Effector memory CD8-positive, alpha-beta T cell (primary cell): ENCODE measurements around the gene TAL2.

Experiments
- ATAC-seq: fragments of 150-1000 bp; cut with Tn5 transposase; replicated peaks from 2 replicates; pipeline ENCODE4 v1.10.0; 2021; ENCODE audit warnings: mild to moderate bottlenecking, moderate library complexity
- DNase-seq, 3 experiments: peaks; one replicate each; pipeline ENCODE4 v3.0.0; 2021
- H3K27ac Mint-ChIP-seq, 2 donors: one replicate each; pipeline ENCODE4 v1.8.0; 2022; ENCODE audit warnings: mild to moderate bottlenecking in 2 of 2, mixed read lengths in 2 of 2, moderate library complexity in 2 of 2
- H3K27me3 Mint-ChIP-seq, 2 donors: one replicate each; pipeline ENCODE4 v1.8.0; 2022; ENCODE audit warnings: mixed read lengths in 2 of 2
- H3K36me3 Mint-ChIP-seq: one replicate; pipeline ENCODE4 v1.8.0; 2022; ENCODE audit warnings: mild to moderate bottlenecking, moderate library complexity, mixed read lengths; ENCODE audit not compliant: insufficient read depth
- H3K4me1 Mint-ChIP-seq, 2 donors: one replicate each; pipeline ENCODE4 v1.8.0; 2022; ENCODE audit warnings: low read depth in 2 of 2, mixed read lengths in 2 of 2
- H3K4me3 Mint-ChIP-seq, 2 donors: one replicate each; pipeline ENCODE4 v1.8.0; 2022; ENCODE audit warnings: mild to moderate bottlenecking in 2 of 2, mixed read lengths in 2 of 2, moderate library complexity in 2 of 2
- H3K9me3 Mint-ChIP-seq, 2 donors: one replicate each; pipeline ENCODE4 v1.8.0; 2022; ENCODE audit warnings: mixed read lengths in 2 of 2
- total RNA-seq, 9 experiments: gene quantifications; one replicate each; lab custom pipeline; 2026; lab: John Stamatoyannopoulos, UW

The TAL2 gene
- 0 to 0.37 (median 0.12) reads per million in 9 experiments for total RNA-seq

DNA sequence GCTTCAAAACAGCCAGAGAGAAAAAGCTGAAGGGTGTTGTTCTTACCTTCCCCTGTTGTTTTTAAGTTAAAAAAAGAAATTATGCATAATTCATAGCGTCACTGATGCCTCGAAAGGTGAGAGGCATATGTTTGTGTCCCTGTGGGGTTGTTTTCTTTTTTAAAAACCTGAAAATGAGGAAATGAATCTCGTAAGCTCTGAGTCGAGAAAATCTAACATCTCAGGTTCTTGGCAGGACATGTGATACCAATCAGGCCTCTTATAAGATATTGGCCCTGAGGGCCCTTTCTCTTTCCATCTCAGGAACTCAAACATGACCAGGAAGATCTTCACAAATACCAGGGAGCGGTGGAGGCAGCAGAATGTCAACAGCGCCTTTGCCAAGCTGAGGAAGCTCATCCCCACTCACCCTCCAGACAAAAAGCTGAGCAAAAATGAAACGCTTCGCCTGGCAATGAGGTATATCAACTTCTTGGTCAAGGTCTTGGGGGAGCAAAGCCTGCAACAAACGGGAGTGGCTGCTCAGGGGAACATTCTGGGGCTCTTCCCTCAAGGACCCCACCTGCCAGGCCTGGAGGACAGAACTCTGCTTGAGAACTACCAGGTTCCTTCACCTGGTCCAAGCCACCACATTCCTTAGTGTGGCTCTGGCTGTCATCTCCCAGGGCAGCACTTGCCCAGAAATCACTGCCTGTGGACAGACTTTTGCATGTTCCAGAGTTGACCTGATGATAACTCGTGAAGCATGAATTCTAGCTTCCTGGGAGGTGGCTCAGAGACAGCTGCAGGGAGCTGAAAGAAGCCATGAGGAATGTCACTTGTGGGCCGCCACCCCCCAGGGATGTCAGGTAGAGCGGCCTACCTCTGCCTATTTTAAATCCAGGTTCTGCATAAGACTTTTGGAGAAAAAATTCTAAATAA is at the start of gene TAL2:
Gene TAL2, plus strand, starts transcription at position 274 of the 921 bp plus-strand sequence. Its CDS starts 40 bp downstream, at position 314.
- H3K27ac Mint-ChIP-seq, result no peak within 1 kb of the TSS
- no peaks in the 10 kb centered on the region for H3K36me3 Mint-ChIP-seq
- ATAC-seq (no peak), DNase-seq (no peak)
- H3K9me3 Mint-ChIP-seq, result no peaks in the 10 kb centered on the region
- no peaks in the 10 kb centered on the region for H3K4me1 Mint-ChIP-seq
- H3K4me3 Mint-ChIP-seq, result no peak within 1 kb of the TSS
- peaks cover 20 to 33% of the 10 kb centered on the region in 2 donors for H3K27me3 Mint-ChIP-seq

DNA sequence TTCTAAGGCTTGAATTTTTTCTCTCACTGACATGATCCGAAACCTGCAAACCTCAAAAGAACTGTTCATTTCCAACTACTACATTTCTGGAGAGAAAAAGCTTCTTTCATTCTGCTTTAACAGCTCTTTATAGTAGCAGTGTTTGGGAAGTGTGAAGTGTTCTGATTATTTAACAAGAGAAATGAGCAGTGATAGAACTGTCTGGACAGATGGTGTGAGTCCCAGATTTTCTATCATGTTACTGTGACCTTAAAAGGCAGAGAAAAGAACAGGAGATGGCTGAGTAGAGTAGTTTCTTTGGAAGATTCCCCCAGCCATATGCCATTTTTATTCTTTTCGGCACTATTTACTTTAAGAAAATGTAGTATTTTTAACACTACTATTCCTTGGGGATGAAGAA is 41.3 kb upstream of the TAL2 start:
- peaks cover 7% of the 10 kb centered on the region for H3K36me3 Mint-ChIP-seq
- no peaks in the 10 kb centered on the region for H3K4me1 Mint-ChIP-seq
- H3K27me3 Mint-ChIP-seq, result no peaks in the 10 kb centered on the region
- no peak for ATAC-seq
- H3K4me3 Mint-ChIP-seq, result no peak overlapping the region
- H3K27ac Mint-ChIP-seq, result no peak overlapping the region
- DNase-seq, result no peak
- no peaks in the 10 kb centered on the region for H3K9me3 Mint-ChIP-seq

DNA sequence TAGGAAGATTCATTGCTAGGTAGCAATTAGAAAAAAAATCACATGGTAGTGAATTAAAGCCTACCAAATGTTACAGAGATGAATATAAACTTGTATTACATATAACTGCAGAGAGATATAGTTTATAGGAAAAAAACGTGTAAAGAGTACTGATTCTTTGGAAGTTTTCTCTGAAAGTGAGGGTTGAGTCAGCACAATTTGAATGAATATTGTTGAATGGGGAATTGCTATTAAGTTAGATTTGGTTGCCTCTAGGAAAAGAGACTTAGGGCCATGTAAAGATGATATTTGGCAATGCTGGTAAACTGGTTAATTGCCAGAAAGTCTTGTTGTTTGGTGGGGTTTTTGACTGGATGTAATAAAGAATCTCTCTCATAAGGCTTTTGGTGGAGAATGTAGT is 37.2 kb upstream of the TAL2 start:
- DNase-seq (no peak), ATAC-seq (no peak)
- H3K36me3 Mint-ChIP-seq, result peaks cover 7% of the 10 kb centered on the region

DNA sequence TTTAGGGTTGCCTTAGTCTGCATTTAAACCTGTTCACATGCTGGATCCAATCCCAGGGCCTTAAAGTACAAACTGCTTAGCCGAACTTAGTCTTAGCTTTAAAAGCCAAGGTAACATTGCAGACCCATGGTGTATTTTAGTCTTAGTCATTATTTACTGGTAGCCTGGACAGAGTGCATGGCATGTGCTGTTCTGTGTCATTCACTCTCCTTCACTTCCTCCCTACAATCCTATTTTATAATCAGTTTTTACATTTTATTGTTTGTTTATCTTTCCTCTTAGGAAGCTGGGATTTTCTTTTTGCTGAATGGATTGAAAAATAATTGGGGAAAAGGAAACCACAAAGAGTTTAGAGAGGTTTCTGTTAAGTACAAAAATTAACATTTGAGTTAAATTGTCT is 29.4 kb upstream of the TAL2 start:
- Mint-ChIP-seq H3K27ac (no peak overlapping the region), H3K4me1 (peaks cover 0 to under 1% of the 10 kb centered on the region in 2 donors), H3K4me3 (no peak overlapping the region)

More for the DNA sequence above, 37.2 kb upstream of the TAL2 start:
- no peak overlapping the region for H3K4me3 Mint-ChIP-seq
- no peak overlapping the region for H3K27ac Mint-ChIP-seq
- no peaks in the 10 kb centered on the region for H3K9me3 Mint-ChIP-seq
- no peaks in the 10 kb centered on the region for H3K27me3 Mint-ChIP-seq
- peaks cover 0 to 3% of the 10 kb centered on the region in 2 donors for H3K4me1 Mint-ChIP-seq

DNA sequence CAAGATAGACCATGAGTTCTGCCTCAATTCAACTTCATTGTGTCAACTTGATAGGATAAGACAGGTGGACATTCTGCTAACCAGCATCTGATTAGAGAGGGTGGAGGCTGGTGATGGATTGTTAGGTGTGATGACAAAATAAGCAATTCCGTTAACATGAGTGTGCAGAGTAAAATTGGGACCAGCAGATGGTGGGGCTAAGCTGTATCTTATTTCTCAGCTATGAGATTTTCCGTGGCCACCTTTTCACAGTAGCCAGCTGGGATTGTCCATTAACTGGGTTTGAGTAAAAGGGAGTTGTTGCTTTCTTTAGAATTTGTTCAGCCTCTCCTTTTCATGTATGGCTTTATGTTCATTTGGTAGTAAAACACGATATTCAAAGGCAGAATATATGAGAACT is 28.8 kb upstream of the TAL2 start:
- H3K27ac Mint-ChIP-seq, result no peak overlapping the region
- H3K27me3 Mint-ChIP-seq, result no peaks in the 10 kb centered on the region
- no peak overlapping the region for H3K4me3 Mint-ChIP-seq
- no peaks in the 10 kb centered on the region for H3K9me3 Mint-ChIP-seq
- ATAC-seq, result no peak
- no peak for DNase-seq
- H3K4me1 Mint-ChIP-seq, result no peaks in the 10 kb centered on the region
- no peaks in the 10 kb centered on the region for H3K36me3 Mint-ChIP-seq

More for the DNA sequence above, 29.4 kb upstream of the TAL2 start:
- Mint-ChIP-seq H3K36me3 (no peaks in the 10 kb centered on the region), H3K9me3 (no peaks in the 10 kb centered on the region), H3K27me3 (no peaks in the 10 kb centered on the region)
- DNase-seq (no peak), ATAC-seq (no peak)

DNA sequence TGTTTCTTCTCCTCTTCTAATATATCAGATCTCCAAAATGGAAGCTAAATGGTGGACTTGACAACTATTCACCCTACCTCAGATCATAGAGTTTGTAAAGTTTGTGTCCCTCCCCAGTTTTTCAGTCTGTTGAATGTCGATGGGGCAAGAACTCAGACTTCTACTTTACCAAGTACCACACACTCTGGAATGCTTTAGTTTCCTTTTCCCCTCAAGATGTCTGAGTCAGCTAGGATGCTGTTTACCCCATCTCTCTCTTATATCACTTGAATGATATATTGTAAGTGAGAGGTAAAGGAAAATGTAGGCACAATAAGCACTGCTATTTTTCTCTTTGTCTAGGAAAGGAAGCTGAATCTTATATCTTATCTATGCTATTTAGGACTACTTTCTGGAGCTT is 25.9 kb upstream of the TAL2 start:
- no peak overlapping the region for H3K27ac Mint-ChIP-seq
- ATAC-seq (no peak), DNase-seq (no peak)
- H3K4me1 Mint-ChIP-seq, result no peaks in the 10 kb centered on the region
- H3K27me3 Mint-ChIP-seq, result no peaks in the 10 kb centered on the region
- H3K4me3 Mint-ChIP-seq, result no peak overlapping the region
- peaks cover 7% of the 10 kb centered on the region for H3K36me3 Mint-ChIP-seq
- no peaks in the 10 kb centered on the region for H3K9me3 Mint-ChIP-seq

DNA sequence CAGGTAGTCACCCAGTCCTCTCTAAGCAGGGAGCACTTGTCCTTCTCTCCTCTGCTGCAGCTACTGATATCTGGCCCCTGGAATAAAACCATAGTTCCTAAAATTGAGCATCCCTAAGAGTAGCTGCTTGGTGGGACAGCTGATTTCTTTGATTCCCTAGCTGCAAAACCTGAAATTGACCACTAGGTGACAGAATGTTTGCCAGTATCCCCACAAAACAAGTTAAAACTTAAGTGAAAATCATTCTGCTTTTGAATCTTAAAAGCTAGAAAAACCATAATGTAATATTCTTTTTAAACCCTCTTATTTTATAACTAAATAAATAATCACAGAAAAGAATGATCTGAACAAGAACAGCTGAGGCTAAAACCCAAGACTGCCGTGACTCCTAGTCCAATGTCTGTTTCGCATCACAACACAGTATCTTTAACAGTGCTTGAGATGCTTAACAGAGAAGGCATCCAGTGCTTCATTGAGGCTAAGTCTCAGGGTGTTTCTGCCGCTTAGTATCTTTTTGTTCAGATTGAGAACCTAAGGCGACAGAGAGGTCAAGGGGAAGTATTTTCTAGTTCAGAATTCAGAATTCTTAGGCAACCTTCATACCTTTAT is 24.4 kb upstream of the TAL2 start:
- DNase-seq (no peak), ATAC-seq (no peak)
- Mint-ChIP-seq H3K27me3 (no peaks in the 10 kb centered on the region), H3K4me3 (no peak overlapping the region), H3K36me3 (peaks cover 7% of the 10 kb centered on the region), H3K4me1 (no peaks in the 10 kb centered on the region), H3K27ac (no peak overlapping the region), H3K9me3 (no peaks in the 10 kb centered on the region)

DNA sequence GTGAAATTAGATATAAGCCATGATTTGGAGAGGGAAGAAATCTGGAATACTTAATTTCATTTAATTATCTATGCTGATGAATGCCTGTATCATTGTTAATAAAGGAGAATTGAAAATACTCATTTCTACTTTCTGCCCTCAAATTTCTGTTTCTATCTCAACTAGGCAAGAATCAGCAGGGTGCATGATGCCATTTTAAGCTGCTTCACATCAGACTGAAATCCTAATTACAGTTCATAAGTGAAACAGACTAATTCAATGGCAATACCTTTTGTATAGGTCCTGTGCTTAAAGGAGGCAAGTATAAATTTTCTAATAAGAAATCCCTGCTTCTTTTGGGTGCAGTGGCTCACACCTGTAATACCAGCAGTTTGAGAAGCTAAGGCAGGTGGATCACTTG is 22.3 kb upstream of the TAL2 start:
- H3K27ac Mint-ChIP-seq, result no peak overlapping the region
- no peak for DNase-seq
- no peak overlapping the region for H3K4me3 Mint-ChIP-seq
- no peaks in the 10 kb centered on the region for H3K9me3 Mint-ChIP-seq
- no peaks in the 10 kb centered on the region for H3K4me1 Mint-ChIP-seq
- ATAC-seq, result no peak
- H3K27me3 Mint-ChIP-seq, result no peaks in the 10 kb centered on the region
- H3K36me3 Mint-ChIP-seq, result peaks cover 7% of the 10 kb centered on the region

DNA sequence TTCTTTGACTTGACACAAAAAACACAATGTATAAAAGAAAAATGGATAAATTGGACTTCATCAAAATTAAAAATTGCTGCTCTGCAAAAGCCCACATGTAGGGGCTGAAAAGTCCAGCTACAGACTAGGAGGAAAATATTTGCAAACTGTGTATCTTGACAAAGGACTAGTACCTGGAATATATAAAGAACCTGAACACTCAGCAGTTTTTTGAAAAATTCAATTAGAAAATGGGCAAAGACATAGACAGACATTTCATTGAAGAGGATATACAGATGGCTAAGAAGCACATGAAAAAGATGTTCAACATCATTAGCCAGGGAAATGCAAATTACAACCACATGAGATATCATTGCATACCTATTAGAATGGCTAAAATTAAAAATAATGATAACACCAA is 18.5 kb upstream of the TAL2 start:
- Mint-ChIP-seq H3K4me3 (no peak overlapping the region), H3K9me3 (no peaks in the 10 kb centered on the region), H3K36me3 (peaks cover 6% of the 10 kb centered on the region), H3K27me3 (no peaks in the 10 kb centered on the region), H3K27ac (no peak overlapping the region), H3K4me1 (no peaks in the 10 kb centered on the region)
- no peak for DNase-seq
- no peak for ATAC-seq

DNA sequence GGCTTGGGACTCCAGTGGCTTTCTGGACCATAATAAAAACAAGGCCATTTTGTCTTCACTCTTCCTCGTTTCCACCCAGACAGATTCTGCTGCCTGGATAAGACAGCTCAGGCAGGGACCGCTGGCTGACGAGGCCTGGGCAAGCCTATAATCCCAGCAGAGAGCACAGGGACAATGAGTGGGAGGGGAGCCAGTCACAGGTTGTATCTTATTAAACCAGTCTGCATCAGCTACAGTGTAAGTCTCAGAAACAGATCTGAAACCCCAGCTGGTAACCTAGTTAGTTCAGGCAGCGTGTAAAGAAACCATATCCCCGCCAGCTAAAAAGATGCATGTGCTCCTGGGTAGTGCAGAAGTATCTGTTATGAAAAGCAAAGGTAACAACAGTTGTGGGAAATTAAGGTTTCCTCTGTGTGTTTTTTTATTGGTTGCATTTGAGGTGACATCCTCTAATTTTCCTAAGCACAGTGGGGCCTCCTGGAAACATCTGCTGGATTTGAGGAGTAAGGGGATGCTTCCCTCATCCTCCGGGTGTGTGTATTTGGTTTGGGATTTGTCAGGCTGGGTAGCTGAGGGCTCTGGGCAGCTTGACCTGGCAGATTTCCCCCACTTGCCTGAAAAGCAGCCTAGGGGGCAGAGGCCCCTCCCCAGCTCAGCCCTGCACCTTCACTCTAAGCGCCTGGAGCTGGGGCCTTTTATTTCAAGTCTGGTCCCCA is 15.2 kb upstream of the TAL2 start:
- no peak for DNase-seq
- Mint-ChIP-seq H3K27ac (no peak overlapping the region), H3K9me3 (no peaks in the 10 kb centered on the region), H3K4me3 (no peak overlapping the region), H3K4me1 (no peaks in the 10 kb centered on the region), H3K27me3 (no peaks in the 10 kb centered on the region), H3K36me3 (no peaks in the 10 kb centered on the region)
- ATAC-seq, result no peak

DNA sequence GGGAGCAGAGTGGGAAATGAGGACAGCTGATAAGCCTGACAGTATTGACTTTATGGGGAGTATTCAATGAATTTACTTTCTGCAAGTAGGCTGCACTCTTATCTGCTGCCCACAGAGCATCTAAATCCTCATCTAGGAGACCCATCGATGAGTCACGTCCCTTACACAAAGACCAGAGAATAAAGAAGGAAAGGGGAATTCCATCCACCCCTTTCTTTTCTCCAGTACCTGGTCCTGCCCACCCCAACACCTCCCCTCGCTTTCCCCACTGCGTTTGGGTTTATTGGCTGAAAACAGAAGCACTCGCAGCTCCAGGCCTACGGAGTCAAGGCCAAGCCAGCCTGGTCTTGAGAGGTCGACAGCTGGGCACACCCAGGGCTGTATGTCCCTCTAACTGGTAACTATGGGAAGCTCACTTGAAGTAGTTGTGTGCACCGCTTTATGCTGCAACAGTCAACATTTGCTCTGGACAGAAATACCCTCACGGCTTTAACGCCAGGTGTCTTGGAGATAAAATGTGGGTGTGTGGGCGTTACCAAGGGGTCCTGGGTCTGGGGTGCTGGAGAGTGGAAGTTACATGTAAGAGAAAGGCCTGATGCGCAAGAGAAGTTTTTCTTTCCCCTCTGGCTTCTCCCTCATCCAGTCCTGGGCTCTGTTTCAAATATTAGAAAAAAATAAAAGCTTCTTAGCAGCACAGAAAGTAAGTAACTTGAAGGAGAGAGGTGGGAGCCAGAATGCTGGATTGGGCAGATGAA is 14.5 kb upstream of the TAL2 start:
- no peaks in the 10 kb centered on the region for H3K36me3 Mint-ChIP-seq
- no peaks in the 10 kb centered on the region for H3K4me1 Mint-ChIP-seq
- H3K9me3 Mint-ChIP-seq, result no peaks in the 10 kb centered on the region
- no peak overlapping the region for H3K27ac Mint-ChIP-seq
- peaks cover 0 to 2% of the 10 kb centered on the region in 2 donors for H3K27me3 Mint-ChIP-seq
- ATAC-seq (no peak), DNase-seq (no peak)
- no peak overlapping the region for H3K4me3 Mint-ChIP-seq

DNA sequence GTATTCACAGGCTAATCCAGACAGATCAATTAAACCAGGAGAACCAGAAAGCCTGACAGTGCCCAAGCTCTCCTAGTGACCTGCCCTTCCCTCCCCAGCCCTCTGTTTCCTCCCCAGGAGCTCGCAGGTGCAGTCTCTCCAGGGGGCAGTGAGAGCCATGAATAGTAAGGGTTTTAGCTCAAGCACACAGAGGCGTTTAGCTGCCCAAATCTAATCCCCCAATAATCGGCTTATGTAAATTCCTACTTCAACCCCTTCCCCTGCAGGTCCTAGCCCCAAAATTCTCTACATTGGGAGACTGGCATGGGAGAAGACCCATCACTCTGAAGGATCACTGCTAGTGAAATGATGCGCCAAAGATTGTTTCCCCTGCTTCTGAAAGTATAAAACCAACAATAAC is 10.5 kb upstream of the TAL2 start:
- H3K36me3 Mint-ChIP-seq, result no peaks in the 10 kb centered on the region
- no peak for DNase-seq
- no peaks in the 10 kb centered on the region for H3K9me3 Mint-ChIP-seq
- no peak overlapping the region for H3K4me3 Mint-ChIP-seq
- no peak for ATAC-seq
- H3K4me1 Mint-ChIP-seq, result peaks cover 5 to 6% of the 10 kb centered on the region in 2 donors
- H3K27ac Mint-ChIP-seq, result no peak overlapping the region
- peaks cover 30 to 35% of the 10 kb centered on the region in 2 donors for H3K27me3 Mint-ChIP-seq
